ENCODE results near the gene VRTN. TPM values are rescaled to one million over a fixed set of nuclear protein-coding genes. Genes with fewer than 3 reads are reported as not detected.
A peak's percentile ranks its signal among the peaks of the same experiment; 100 is the strongest.

The VRTN gene, protein sequence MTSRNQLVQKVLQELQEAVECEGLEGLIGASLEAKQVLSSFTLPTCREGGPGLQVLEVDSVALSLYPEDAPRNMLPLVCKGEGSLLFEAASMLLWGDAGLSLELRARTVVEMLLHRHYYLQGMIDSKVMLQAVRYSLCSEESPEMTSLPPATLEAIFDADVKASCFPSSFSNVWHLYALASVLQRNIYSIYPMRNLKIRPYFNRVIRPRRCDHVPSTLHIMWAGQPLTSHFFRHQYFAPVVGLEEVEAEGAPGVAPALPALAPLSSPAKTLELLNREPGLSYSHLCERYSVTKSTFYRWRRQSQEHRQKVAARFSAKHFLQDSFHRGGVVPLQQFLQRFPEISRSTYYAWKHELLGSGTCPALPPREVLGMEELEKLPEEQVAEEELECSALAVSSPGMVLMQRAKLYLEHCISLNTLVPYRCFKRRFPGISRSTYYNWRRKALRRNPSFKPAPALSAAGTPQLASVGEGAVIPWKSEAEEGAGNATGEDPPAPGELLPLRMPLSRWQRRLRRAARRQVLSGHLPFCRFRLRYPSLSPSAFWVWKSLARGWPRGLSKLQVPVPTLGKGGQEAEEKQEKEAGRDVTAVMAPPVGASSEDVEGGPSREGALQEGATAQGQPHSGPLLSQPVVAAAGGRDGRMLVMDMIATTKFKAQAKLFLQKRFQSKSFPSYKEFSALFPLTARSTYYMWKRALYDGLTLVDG
- not detected for total RNA-seq

DNA sequence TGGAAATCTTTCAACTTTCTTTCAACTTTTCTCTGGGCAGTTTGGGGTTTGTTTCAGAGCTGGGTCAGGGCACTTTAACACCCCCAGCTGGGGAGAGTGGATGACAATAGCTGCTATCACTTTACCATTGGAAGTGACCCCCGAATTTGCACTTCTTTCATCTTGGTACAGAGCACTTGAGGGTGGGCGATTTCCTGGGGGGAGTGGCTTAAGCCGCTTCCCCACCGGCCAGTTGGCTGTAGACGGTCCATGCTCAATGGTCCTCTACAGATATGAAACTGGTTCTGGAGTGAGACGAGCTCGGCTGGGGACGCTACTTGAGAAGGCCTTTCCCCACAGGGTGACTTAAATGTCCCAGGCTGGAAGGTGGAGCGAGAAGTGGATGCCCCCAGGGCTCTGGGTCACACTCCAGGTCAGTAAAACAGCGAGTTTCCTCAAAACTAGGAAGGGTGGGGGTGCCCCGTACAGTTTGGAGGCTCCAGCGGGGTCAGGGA, at the start of gene VRTN:
TSS of gene VRTN (plus strand) at position 231 of the 494 bp plus-strand sequence. CDS start 8,313 bp downstream, outside the sequence.
- Histone ChIP-seq H3K4me1 (no peaks in the 10 kb centered on the region), H3K27me3 (peaks cover 0 to 23% of the 10 kb centered on the region in 2 donors), H3K27ac (no peak within 1 kb of the TSS), H3K4me3 (no peak within 1 kb of the TSS), H3K9me3 (no peaks in the 10 kb centered on the region), H3K36me3 (no peaks in the 10 kb centered on the region)
- 34 to 49% methylated on average over 10 to 12 of the region's 12 CpGs for WGBS, 2 donors
- DNase-seq (ENCODE audit: low spot score in 2 of 2): no peak
- TF ChIP-seq EP300 (IDR thresholded peaks at IDR 0.05) (no peak), POLR2A (IDR thresholded peaks at IDR 0.05) (no peak)
- TF ChIP-seq, protein P1, sequence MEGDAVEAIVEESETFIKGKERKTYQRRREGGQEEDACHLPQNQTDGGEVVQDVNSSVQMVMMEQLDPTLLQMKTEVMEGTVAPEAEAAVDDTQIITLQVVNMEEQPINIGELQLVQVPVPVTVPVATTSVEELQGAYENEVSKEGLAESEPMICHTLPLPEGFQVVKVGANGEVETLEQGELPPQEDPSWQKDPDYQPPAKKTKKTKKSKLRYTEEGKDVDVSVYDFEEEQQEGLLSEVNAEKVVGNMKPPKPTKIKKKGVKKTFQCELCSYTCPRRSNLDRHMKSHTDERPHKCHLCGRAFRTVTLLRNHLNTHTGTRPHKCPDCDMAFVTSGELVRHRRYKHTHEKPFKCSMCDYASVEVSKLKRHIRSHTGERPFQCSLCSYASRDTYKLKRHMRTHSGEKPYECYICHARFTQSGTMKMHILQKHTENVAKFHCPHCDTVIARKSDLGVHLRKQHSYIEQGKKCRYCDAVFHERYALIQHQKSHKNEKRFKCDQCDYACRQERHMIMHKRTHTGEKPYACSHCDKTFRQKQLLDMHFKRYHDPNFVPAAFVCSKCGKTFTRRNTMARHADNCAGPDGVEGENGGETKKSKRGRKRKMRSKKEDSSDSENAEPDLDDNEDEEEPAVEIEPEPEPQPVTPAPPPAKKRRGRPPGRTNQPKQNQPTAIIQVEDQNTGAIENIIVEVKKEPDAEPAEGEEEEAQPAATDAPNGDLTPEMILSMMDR (IDR thresholded peaks at IDR 0.05): no peak

DNA sequence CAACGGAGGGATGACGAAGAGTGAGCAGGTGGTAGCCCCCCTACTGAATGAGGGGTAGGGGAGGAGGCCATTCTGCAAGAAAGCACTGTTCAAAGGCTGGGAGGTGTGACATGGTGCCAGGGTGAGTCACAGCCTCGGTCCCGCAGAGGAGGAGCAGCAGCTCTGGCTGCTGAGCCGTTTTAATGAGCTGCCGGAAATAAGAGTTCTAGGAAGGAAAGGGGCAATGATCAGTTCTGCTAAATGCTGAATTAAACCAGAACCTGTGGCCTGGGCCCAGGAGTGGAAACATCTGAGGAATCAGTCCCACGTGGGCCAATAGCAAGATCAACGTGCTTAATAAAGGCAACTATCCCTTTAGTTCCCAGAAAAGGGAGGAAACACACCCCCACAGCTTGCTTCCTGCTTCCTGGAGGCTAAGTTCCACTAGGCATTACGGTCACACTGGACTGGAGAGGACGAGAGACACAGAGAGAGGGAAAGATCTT, 49.2 kb upstream of the VRTN start:
- no peaks in the 10 kb centered on the region for H3K9me3 ChIP-seq
- H3K36me3 ChIP-seq: peaks cover 0 to 51% (median 14%) of the 10 kb centered on the region in 3 donors
- H3K4me3 ChIP-seq: no peak overlapping the region
- 56 to 63% methylated on average over 10 of the region's 10 CpGs for WGBS, 2 donors
- peak in 1 of 2 donors; percentile 47 for TF ChIP-seq EP300 (IDR thresholded peaks at IDR 0.05)
- TF ChIP-seq, protein P1 (IDR thresholded peaks at IDR 0.05): no peak
- no peak for TF ChIP-seq POLR2A (IDR thresholded peaks at IDR 0.05)
- H3K27ac ChIP-seq: peak overlapping the region in 1 of 4 donors; percentile 60
- peaks cover 0 to 24% (median 4%) of the 10 kb centered on the region in 4 donors for H3K4me1 ChIP-seq
- no peak for DNase-seq (ENCODE audit: low spot score in 2 of 2)
- H3K27me3 ChIP-seq: no peaks in the 10 kb centered on the region

DNA sequence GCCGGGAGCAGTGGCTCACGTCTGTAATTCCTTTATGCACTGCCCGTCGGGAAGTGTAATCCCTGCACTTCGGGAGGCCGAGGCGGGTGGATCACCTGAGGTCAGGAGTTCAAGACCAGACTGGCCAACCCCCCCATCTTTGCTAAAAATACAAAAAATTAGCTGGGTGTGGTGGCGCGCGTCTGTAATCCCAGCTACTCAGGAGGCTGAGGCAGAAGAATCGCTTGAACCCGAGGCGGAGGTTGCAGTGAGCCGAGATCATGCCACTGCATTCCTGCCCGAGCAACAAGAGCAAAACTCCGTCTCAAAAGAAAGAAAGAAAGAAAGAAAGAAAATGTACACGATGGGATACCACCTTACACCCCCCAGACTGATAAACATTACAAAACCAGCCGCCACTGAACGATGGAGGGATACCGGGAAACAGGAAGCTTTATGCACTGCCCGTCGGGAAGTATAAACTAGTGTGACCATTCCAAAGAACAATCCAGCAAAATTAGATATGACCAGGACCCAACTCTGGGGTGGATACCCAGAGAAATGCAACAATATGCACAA, 46.6 kb upstream of the VRTN start:
- DNase-seq (ENCODE audit: low spot score in 2 of 2): no peak
- Histone ChIP-seq H3K27ac (peak overlapping the region in 3 of 4 donors; percentile 86 to 92 (median 90)), H3K9me3 (no peaks in the 10 kb centered on the region)

DNA sequence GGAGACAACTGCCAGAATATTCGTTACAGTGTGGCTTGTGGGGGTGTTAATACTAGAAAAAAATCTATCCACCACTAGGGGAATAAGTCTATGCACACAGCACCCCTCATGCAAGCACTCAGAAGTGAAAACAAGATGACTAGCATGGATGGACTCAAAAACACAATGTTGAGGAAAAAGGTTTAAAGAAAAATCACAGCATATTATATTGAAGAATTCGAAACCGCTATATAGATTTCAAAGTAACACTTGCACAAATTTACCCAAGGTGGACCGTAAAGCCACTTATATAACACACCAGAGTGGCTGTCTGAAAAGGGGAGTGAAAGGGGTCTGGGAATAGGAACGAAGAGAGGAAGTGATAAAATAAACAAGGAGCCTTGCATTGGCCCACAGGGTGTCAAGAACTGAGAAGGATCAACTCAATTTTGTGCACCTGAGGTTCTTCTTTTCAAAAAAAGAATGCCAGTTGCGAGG, 46.1 kb upstream of the VRTN start:
- Histone ChIP-seq H3K36me3 (peaks cover 0 to 20% (median 9%) of the 10 kb centered on the region in 3 donors), H3K4me3 (peak overlapping the region; percentile 66 to 87 (median 84)), H3K4me1 (peaks cover 0 to 24% (median 4%) of the 10 kb centered on the region in 4 donors), H3K27me3 (no peaks in the 10 kb centered on the region), H3K27ac (peak overlapping the region; percentile 71 to 92 (median 88)), H3K9me3 (no peaks in the 10 kb centered on the region)
- 0 to 1% methylated on average over 6 of the region's 6 CpGs for WGBS, 2 donors
- no peak for DNase-seq (ENCODE audit: low spot score in 2 of 2)
- no peak for TF ChIP-seq EP300 (IDR thresholded peaks at IDR 0.05)
- TF ChIP-seq, protein P1 (IDR thresholded peaks at IDR 0.05): peak; percentile 23 to 55 (median 39)

More for the DNA sequence above, 46.6 kb upstream of the VRTN start:
- peaks cover 0 to 25% (median 14%) of the 10 kb centered on the region in 3 donors for H3K36me3 ChIP-seq
- no peaks in the 10 kb centered on the region for H3K27me3 ChIP-seq
- H3K4me1 ChIP-seq: peaks cover 0 to 24% (median 4%) of the 10 kb centered on the region in 4 donors
- TF ChIP-seq EP300 (IDR thresholded peaks at IDR 0.05): no peak
- TF ChIP-seq POLR2A (IDR thresholded peaks at IDR 0.05): no peak
- TF ChIP-seq, protein P1 (IDR thresholded peaks at IDR 0.05): no peak
- H3K4me3 ChIP-seq: peak overlapping the region; percentile 66 to 87 (median 84)
- 15 to 23% methylated on average over 22 of the region's 22 CpGs for WGBS, 2 donors

Measured in tibial nerve (tissue), 4 donors.